Measurements from ENCODE around the gene ZNF692. TPM values are rescaled to one million over a fixed set of nuclear protein-coding genes. Genes with fewer than 3 reads are reported as not detected.

Gene ZNF692
- total RNA-seq, 1 donor from 2014 or later, result 34.9 TPM

DNA sequence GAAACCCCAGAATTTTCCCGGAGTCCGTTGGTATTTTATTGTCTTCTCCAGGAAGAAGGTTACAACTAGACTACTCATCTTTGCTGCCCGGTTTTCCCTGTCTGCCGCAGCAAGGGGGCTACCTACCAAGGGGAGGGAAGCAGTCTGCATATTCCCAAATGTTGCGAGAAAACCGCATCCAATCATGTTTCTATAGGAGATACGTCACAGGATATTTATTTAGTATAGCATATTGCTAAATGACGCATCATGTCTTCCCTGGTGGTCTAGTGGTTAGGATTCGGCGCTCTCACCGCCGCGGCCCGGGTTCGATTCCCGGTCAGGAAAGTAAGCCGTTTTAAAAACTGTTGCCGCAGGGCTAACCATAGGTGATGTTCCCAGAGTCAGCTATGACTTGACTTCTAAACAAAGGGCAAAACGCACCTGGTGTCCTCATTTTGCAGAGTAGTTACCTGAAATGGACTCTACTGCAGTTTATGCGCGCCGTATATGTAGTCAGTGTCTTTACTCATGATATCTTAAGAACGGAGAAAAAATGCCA lies 15.2 kb upstream of the ZNF692 start:
- DNase-seq, result peak; percentile 98

DNA sequence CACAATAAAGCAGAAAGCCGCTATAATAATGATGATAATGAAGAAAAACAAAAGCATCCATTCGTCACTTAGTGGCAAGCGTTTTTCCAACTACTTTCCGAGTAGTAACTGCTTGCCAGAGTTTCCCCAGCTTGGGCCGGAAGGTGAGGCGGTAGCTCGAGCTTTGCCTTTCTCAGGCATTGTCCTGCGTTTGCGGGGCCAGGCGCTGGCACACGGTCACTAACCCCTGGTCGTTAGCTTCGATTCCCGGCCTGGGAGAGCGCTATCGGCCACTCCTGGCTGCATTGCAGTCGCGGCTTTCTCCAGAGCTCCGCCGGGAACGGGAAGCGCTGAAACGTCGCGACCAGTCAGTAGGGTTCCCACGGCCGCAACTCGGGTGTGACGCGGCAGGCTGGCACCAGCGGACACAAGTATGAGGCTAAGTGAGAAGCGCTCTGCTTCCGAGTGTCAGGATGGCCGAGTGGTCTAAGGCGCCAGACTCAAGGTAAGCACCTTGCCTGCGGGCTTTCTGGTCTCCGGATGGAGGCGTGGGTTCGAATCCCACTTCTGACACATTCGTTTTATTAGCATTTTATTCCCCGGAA lies 14.6 kb upstream of the ZNF692 start:
- peak; percentile 99 for DNase-seq

DNA sequence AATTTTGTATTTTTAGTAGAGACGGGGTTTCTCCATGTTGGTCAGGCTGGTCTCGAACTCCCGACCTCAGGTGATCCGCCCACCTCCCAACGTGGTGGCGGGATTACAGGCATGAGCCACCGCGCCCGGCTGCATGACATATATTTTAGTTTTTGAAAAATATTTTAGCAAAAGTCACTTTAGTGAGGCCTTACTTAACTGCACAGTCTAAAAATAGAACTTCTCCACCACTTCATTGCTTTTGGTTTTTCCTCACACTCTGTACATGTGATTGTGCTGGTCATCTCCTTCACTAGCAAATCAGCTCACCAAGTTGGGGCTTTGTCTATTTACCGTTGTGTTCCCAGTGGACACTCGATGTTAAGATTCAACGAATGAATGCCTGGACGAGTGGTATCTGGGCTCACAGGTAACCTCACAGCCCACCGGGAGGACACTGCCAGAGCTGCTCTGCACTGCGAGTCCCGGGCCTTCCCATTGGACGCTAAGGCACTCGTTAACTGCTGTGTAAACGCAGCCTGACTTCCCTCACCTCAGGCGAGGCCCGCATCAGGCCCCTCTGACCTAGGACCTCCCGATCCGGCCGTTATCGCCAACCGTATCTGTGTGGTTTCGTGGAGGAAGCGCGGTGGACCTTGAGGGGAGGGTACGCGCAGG lies 14.0 kb upstream of the ZNF692 start:
- DNase-seq, result peak; percentile 80

DNA sequence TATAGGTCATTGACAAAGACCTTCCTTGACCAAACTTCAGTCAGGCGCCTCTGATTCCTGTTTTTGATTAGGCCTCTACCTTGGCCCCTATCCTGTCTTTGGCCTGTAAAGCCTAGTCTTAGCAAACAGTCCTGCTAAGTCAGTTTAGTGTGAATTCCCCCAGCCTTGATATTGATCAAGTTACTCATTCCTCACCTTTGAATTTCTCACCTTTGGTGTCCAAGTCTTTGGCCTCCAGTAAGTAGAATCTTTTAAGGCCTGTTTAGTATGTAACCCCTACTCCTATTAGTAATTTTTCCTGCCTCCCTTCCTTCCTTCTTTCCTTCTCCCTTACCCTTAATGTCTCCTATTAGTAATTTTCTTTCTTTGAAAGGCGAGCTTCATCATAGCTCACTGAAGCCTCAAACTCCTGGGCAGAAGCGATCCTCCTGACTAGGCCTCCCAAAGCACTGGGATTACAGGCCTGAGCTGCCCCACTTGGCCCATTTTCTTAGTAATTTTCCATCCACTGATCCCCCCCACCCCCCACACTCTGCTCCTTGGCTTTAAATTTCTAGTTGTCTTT lies 13.0 kb upstream of the ZNF692 start:
- no peak for DNase-seq

DNA sequence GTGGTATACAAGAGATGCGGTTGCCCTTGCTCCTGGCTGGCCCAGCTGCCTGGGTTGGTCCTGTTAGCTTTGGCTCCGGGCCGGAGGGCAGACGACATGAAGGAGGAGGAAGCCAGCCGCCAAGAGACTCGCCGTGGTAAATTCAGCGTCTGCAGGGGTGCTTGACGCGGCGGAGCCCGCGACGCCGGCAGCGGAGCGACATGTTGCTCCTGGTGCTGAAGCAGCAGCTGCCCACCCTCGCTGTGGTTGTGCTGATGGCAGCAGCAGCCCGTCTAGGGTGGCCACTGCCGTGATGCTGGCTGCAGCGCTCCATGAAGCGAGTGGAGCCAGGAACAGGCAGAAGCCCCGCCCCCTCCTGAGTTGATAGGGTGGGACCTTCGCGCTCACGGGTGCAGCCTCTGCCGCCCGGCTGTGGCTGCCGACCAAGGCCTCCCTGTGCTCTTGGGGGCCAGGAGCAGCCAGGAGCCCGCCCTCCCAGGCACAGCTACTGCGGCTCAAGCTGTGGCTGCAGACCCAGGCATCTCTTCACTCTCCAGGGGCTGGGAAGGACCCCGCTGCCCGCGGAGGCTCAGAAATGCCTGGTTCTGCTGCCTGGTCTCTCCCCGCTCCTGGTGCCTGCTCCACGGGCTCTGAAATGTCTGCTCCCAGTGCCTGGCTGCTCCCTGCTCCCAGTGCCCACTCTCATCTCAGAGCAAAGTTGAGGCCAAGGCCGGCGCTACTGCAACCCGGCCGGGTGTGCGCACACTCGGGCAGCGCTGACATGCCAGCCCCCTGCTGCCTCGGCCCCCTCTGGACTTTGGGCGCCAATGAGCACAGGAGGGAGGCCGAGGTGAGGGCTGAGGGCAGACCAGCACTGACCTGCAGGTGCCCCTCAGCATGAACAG lies 4.4 kb upstream of the ZNF692 start:
- DNase-seq, result peak; percentile 92

DNA sequence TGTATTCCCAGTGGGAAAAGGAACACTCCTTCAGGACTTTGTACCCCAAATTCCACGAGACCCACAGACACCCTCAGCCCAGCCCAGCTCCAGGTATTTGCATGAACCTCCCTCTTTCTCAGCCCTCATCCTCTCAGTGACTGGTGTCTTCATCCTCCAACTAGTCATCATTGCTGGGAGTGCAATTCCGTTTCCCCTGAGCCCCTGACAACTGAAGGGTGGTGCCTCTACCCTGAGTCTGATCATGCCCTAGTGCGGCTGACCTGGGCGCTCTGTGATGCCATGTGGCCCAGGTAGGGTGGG lies 3.8 kb upstream of the ZNF692 start:
- no peak for DNase-seq

DNA sequence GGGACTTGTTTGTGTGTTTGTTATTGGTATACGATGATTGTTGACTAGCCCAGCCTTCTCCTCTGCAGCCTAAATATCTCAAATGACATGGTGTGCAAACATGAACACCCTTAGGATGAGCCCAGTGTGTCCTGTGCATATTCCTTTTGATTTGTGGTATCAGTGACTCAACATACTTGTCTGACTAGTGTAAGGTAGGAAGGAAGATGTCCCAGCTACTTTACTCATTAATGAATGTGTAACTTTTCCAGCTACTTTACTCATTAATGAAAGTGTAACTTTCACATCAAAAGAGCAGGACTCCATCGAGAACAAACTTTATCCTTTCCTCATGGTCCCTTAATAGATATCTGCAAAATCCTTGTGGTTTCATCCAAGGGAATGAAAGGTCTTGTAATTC lies 2.7 kb upstream of the ZNF692 start:
- no peak for DNase-seq

DNA sequence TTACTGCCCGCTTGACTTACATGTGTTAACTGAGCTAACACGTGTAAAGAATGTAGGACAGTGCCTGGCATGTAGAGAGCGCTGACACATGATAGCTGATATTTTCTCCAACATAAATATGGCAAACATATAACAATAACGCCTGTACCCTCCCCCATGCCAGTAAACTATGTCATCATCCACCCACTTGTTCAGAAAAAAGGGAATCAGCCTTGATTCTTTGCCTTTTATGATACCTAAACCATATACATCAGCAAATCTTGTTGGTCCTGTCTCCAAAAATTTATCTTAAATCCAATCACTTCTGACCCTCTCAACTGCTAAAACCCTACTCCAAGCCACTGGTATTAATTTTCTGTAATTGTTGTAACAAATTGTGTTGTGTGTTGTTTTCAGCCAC lies 1.1 kb upstream of the ZNF692 start:
- no peak for DNase-seq

DNA sequence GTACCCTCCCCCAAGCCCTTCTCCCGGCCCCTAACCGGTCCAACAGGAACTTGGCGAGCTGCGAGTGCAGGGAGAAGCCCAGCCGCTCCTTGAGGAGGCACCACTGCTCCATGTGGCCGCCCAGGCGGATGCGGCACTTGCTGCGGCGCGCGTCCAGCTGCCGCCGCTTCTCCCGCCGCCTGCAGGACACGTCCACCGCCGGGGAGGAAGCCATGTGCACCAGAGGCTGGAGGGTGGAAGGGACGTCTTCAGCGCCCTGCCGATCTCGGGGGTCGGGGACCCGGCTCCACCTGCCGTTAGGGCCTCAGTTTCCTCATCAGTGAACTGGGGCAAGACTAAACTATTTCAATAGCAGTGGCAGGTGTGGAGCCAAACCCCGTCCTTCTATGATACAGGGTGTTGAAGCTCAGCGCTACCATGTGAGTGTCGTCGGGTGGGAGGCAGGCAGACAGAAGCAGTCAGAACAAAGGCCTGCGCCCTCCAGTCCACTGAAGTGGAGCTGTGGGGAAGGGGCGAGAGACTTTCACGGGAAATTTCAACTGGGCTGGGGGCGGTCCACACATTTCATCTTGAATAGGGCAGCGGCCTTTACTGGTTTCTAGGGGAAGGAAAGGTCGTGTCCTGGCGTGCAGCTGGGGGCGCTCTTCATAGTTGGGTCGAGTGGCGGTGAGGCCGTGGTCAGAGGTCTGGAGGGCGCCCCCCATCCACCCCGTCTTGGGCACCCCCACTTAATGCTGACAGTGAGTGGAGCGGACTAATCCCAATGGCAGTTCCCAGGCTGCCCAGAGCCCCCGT lies 592 bp downstream of the ZNF692 start:
- DNase-seq, result peak; percentile 82

DNA sequence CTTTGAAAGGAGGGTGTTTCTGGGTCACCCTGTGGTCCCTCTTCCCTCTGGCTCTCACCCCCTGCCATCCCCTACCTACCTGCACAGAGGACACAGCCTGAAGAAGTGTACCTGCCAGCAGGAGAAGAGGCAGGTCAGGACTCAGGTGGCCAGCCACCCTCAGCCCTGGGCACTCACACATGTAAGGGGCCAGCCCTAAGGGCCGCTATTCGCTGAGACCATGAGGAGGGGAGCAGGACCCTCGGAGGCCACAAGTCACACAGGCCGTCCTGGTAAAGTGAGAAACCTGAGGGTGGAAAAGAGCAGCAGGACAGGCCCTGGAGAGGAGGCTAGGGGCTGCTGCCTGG lies 1.2 kb downstream of the ZNF692 start:
- DNase-seq, result no peak

DNA sequence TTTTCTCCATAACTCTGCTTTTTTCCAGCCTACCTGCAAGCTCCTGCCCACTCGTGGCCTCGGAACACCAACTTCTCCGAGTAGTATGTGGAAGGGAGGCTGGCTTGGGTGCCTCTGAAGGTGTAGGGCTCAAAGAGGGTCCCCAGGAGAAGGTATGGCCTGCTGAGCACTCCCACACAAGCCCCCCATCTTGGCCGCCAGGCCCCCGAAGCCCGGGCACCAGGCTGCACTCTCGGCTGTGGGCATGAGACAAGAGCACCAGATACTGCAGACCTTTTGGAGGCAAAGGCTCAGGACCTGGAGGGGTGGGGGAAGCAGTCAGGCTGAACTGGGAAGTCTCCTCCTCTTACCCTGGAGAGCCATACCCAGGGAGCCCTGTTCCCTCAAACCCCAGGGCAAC lies 1.7 kb downstream of the ZNF692 start:
- no peak for DNase-seq

DNA sequence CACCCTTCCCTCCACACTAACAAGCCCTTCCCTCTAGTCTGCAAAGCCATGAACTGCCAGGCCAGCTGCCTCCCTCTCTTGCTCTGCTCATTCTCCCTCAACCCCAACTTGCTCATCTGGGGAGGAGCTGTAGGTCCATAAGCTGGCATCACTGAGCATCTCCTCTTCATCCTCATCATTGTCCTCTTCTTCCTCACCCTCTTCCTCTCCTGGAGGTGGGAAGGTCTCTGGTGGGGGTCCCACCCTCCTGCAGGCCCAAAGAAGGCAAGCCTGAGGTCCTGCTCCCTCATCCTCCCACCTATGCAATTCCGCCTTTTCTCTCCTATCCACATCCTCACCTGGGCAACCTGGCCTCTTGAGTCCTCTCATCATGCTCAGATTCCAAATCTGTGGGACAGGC lies 2.7 kb downstream of the ZNF692 start:
- no peak for DNase-seq

DNA sequence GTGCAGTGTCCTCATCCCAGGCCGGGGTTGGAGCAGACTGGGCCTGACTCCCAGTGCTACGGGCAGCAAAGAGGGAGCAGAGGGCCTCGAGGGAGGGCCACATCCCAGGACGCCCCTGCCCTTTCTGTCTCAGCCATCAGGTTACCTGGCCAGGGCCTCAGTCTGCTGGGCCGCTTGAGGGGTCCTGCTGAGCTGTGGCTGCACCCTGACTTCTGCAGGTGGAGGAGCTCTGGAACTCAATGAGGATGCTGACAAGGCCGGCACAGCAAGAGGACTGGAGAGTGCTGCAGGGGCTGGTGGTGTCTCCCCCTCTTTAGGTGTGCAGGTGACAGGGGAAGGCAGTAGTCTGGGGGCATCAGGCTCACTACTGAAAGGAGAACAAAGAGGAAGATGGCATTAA lies 3.3 kb downstream of the ZNF692 start:
- no peak for DNase-seq

DNA sequence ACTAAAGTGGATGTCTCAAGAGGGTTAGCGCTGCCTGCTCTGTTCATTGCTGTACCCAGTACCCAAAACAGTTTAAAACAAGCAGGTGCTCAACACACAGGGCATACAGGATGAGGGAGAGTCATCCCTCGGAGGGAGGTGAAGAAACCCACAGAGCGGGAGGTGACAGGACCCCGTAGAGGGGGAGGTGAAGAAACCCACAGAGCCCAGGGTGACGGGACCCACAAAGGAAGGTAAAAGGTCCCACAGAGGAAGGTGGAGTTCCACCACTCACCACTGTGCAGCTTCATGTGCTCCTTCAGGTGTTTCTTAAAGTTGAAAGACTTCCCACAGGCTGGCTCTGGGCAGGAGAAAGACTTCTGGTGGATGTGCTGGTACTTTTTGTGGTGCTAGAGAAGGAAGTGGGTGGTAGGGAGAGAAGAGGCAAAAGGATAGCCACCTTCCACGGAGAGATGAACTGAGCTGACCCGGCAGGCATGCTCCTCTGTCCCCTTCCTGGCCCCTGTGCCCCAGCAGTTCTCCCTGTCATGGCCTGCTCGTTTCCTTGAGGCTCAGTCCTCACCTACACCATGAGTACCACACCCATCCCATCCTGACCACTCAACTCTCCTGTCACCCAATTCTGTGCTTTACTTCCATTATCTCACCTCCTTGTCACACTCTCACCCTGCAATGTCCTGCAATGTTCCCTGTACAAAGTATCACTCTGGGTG lies 5.1 kb downstream of the ZNF692 start:
- no peak for DNase-seq

DNA sequence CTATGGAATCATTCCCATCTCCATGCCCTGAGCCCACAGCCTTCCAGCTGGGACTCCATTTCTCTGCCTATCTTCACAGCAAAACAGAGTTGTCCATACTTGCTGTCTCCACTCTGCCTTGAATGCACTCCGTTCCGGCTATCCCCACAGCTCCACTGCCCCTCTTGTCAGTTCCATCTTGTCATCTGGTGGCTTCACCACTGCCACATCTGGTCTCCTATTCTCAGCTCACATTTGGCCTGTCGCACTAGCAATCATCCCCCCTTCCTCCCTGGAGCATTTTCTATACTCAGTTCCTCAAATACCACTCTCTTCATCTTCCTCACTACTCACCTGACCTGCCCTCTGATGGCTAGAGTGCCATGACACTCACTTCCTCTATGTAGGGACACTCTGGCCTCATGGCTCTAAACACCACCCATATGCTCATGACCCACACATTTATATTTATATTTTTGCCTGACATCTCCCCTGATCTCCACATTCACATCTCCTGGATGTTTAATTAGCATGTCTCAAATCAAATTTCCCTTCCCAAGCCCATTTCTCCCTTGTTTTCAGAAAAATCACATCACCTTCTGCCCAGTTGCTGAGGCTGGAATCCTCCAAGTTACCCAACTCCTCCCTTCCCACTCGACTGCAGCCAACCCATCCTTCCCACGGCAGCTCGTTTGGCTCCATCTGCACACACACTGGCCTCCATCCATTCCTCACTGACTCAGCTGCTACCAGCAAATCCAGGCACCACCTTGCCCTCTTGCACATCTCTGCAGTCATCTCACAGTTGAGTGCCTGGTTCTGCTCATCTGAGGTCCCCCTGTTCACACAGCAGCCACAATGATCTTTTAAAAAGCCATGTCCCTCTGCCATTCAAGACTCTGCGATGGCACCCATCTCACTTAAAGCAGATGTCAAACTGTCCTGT lies 6.1 kb downstream of the ZNF692 start:
- no peak for DNase-seq

DNA sequence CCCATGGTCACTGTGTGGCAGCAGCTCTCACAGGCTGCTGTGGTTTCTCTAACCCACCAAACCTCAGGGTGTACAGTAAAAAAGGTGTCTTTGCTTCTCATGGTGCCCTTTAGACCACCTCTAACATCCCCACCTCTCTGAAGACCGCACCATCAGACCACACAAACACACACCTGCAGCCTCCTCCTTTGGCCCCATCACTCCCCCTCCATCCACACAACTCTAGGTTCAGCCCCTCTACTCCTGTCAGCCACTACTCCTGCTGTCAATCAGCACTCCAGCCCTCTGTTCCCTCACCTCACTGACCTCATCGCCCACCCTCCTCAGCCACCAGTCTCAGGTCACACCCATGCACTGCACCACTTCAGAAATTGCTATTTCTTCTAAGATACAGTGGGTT lies 7.5 kb downstream of the ZNF692 start:
- DNase-seq, result no peak

DNA sequence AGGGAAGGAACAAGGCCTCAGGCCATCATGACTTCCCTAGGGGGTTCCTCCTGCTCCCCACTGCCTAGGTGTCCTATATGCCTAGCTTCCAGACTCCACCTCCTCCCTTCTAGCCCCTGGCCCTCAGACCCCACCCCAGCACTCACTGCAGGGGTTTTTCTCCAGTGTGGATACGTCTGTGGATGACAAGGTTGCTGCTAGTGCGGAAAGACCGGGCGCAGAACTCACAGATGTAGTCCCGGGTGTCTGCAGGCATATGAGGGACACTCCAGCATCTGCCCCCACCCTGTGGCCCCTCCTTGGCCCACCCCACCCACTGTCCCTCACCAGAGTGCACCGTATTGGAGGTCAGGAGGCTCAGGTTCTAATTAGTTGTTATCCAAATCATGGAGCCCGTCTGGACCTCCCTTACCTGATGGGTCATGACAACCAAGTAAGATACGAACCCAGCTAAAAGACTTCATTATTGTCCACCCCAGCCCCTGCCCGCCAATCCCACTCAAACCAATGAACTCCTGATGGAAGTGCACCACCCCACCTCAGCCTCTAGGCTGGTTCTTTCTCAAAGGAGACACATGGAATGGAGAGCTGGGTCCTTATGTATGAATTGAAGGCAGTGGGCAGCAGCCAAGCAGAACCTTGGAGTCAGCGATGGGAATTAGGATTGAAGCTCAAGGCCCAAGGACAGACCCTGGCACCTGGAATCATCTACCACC lies 8.2 kb downstream of the ZNF692 start:
- DNase-seq, result no peak

DNA sequence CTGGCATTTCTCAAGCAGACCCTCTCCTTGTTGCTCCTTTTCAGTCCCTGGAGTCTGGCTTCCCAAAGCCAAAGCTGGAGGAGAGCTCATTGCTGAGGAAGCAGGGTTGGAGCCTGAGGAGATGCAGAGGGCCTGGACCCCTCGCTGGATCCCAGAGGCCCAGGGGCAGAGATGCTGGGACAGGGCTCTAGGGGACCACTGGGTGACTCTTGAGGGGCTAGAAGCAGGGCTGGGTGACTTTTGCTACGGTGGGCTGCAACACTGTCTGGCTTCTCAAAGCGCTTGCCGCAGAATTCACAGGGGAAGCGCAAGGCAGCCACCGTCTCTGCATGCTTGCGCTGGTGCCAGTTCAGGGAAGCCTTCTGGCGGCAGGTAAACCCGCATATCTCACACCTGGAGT lies 8.8 kb downstream of the ZNF692 start:
- no peak for DNase-seq

DNA sequence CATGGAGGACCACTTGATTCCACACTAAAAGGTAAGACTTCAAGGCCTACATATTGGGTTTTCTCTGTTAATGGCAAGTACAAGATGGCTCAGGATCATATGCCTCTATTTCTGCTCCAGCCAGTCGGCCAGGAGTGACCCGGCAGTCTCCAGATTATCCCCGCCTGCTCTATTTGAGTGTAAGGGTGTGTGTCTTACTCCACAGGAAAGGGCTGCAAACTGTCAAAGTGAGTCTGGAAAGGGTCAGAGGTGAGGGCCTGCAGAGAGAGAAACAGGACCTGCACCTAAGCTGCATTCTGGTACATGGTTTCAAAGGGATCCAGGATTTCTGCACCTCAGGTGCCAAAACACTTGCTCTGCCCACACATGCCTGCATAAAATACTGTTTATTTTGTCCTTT lies 9.2 kb downstream of the ZNF692 start:
- no peak for DNase-seq

DNA sequence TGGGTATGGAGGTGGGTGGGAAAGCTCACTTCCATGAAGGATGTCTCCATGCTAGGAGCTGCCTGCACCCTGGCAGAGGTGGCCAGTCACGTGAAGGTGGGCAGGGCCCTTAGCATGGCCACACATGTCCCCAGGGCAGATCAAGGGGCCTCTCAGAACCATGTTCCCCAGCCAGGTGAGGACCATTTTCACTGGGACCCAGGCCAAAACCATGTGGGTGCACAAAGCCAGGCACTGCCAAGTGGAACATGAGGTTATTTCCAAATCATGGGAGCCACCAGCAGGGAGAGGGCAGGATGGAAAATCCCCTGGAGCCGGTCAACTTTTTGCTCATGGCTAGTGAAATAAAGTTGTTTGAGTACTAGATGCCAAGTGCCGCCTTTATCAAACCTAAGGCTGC lies 9.7 kb downstream of the ZNF692 start:
- DNase-seq, result no peak

Measured in tongue (tissue), 2 donors.